HAP-1 (cell line): ENCODE data around the gene ANKRD49.
A peak's percentile ranks its signal among the peaks of the same experiment; 100 is the strongest.

Experiments used
- DNase-seq, 2 experiments: peaks; one replicate each; pipeline ENCODE4 v3.0.0-alpha.2; 2016 to 2020; ENCODE audit warnings: low spot score in 2 of 2
- H3K27me3 ChIP-seq: fragments of 250-450 bp; sonication (Bioruptor Pico); 2 replicates; pipeline ENCODE4 v1.5.1; 2020; ENCODE audit warnings: low read depth, mild to moderate bottlenecking, moderate library complexity
- H3K36me3 ChIP-seq: fragments of 250-450 bp; sonication (Bioruptor Pico); replicated peaks from 2 replicates; pipeline ENCODE4 v1.5.1; 2020; ENCODE audit warnings: mild to moderate bottlenecking
- H3K4me1 ChIP-seq: fragments of 250-450 bp; sonication (Bioruptor Pico); 2 replicates; pipeline ENCODE4 v1.5.1; 2020; ENCODE audit warnings: mild to moderate bottlenecking
- H3K4me3 ChIP-seq: fragments of 250-450 bp; sonication (Bioruptor Pico); 2 replicates; pipeline ENCODE4 v1.5.1; 2020; ENCODE audit warnings: mild to moderate bottlenecking, moderate library complexity
- H3K9me3 ChIP-seq: fragments of 250-450 bp; sonication (Bioruptor Pico); 2 replicates; pipeline ENCODE4 v1.5.1; 2020; ENCODE audit warnings: mild to moderate bottlenecking, moderate library complexity
- in situ Hi-C: fragments of 300-500 bp; cut with MboI; formaldehyde crosslinking; loops from 3 replicates; pipeline ENCODE4 v1.14.3; 2020; ENCODE audit warnings: low sequenced_read_pairs, inconsistent platforms, mixed read lengths

ANKRD49 gene

GRCh38 chr11:94539420-94539819, 45.6 kb downstream of the ANKRD49 start:
- peaks cover 11% of the 10 kb centered on the region; the same call in 1 of the 2 replicates for H3K27me3 ChIP-seq
- in situ Hi-C loops: no loop called here
- no peaks in the 10 kb centered on the region for H3K36me3 ChIP-seq
- no peaks in the 10 kb centered on the region for H3K4me1 ChIP-seq
- no peaks in the 10 kb centered on the region for H3K9me3 ChIP-seq
- DNase-seq: no peak
- H3K4me3 ChIP-seq: no peak overlapping the region

- peaks cover 15% of the 10 kb centered on the region for H3K4me1 ChIP-seq
- H3K4me3 ChIP-seq: peak within 1 kb of the TSS; percentile 48
- no peaks in the 10 kb centered on the region for H3K9me3 ChIP-seq
- in situ Hi-C loops: no loop called here
- no peaks in the 10 kb centered on the region for H3K27me3 ChIP-seq
- DNase-seq: peak; percentile 80 to 90
- H3K36me3 ChIP-seq: no peaks in the 10 kb centered on the region; the same call in none of the 2 replicates
Observed at GRCh38 chr11:94543695-94544645, 50.2 kb downstream of the ANKRD49 start, which contains the start of gene FUT4. FUT4 (plus strand) TSS chr11:94543921; CDS start chr11:94544134, 213 bp downstream.

- no peaks in the 10 kb centered on the region for H3K27me3 ChIP-seq
- peak in 1 of 2 experiments; percentile 43 for DNase-seq
- no peaks in the 10 kb centered on the region; the same call in none of the 2 replicates for H3K36me3 ChIP-seq
- peaks cover 15% of the 10 kb centered on the region for H3K4me1 ChIP-seq
- H3K4me3 ChIP-seq: peak overlapping the region; percentile 48
- no peaks in the 10 kb centered on the region for H3K9me3 ChIP-seq
- in situ Hi-C loops: no loop called here
Observed at GRCh38 chr11:94544646-94545263, 51.0 kb downstream of the ANKRD49 start.

GRCh38 chr11:94545264-94546161, 51.7 kb downstream of the ANKRD49 start:
- no peaks in the 10 kb centered on the region; the same call in none of the 2 replicates for H3K36me3 ChIP-seq
- no peaks in the 10 kb centered on the region for H3K9me3 ChIP-seq
- H3K4me1 ChIP-seq: peaks cover 15% of the 10 kb centered on the region
- no peaks in the 10 kb centered on the region for H3K27me3 ChIP-seq
- peak; percentile 4 to 45 for DNase-seq
- peak overlapping the region; percentile 48 for H3K4me3 ChIP-seq
- in situ Hi-C loops: no loop called here

GRCh38 chr11:94546162-94546470, 52.3 kb downstream of the ANKRD49 start:
- Histone ChIP-seq H3K4me1 (peaks cover 15% of the 10 kb centered on the region), H3K9me3 (no peaks in the 10 kb centered on the region), H3K27me3 (no peaks in the 10 kb centered on the region), H3K4me3 (peak overlapping the region; percentile 48), H3K36me3 (no peaks in the 10 kb centered on the region; the same call in none of the 2 replicates)
- in situ Hi-C loops: no loop called here
- DNase-seq: peak; percentile 33 to 75

- H3K4me1 ChIP-seq: peaks cover 15% of the 10 kb centered on the region
- DNase-seq: peak; percentile 17
- no peaks in the 10 kb centered on the region; the same call in none of the 2 replicates for H3K36me3 ChIP-seq
- in situ Hi-C loops: no loop called here
- H3K27me3 ChIP-seq: no peaks in the 10 kb centered on the region
- H3K9me3 ChIP-seq: no peaks in the 10 kb centered on the region
- H3K4me3 ChIP-seq: peak overlapping the region; percentile 48
Observed at GRCh38 chr11:94546886-94547285, 53.1 kb downstream of the ANKRD49 start.

GRCh38 chr11:94549146-94549545, 55.4 kb downstream of the ANKRD49 start:
- no peak overlapping the region for H3K4me3 ChIP-seq

More at GRCh38 chr11:94549146-94549545, 55.4 kb downstream of the ANKRD49 start:
- H3K4me1 ChIP-seq: peaks cover 15% of the 10 kb centered on the region
- H3K36me3 ChIP-seq: no peaks in the 10 kb centered on the region; the same call in none of the 2 replicates
- in situ Hi-C loops: no loop called here
- H3K9me3 ChIP-seq: no peaks in the 10 kb centered on the region
- H3K27me3 ChIP-seq: no peaks in the 10 kb centered on the region
- DNase-seq: no peak
